ENCODE results near the gene UBE2E2.
A peak's percentile ranks its signal among the peaks of the same experiment; 100 is the strongest.
"Not testable (repeated sequence)": the region's sequence is repeated elsewhere in the genome, so short reads cannot be mapped to it uniquely, and the experiment has no call there.

UBE2E2 gene

DNA sequence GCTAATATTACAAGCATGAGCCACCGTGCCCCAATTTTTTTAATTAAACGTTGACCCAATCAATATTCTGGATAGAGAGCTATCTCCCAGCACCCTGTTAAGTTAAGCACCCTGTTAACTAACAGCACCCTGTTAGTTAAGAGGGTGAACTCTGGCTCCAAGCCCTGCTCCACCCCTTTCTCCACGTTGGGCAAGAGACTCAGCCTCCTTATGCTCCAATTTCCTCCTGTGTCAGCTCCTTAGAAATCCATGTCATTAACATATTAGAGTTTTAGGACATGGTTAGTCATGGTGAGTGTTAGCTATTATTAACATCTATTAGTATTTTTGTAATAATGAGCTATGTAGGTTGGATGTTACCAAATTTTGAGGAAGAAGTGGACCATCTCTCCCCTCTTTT is 385.4 kb downstream of the UBE2E2 start:
- DNase-seq (ENCODE audit: low spot score): no peak

DNA sequence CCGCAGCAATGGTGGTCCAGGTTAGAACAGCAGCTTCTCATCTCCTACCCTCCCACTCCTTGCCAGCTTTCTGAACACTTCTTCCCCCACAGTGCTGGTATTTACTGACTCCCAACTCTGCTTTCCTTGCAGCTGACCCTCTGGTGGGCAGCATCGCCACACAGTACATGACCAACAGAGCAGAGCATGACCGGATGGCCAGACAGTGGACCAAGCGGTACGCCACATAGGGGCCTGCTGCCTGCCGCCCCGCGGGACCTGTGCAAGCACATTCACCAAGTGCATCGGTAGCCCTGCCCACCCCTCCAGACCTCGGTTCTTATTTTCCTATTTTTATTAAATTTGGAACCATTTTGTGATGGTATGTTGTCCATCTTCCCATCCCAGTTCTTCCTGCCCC is 386.5 kb downstream of the UBE2E2 start:
- no peak for DNase-seq (ENCODE audit: low spot score)

DNA sequence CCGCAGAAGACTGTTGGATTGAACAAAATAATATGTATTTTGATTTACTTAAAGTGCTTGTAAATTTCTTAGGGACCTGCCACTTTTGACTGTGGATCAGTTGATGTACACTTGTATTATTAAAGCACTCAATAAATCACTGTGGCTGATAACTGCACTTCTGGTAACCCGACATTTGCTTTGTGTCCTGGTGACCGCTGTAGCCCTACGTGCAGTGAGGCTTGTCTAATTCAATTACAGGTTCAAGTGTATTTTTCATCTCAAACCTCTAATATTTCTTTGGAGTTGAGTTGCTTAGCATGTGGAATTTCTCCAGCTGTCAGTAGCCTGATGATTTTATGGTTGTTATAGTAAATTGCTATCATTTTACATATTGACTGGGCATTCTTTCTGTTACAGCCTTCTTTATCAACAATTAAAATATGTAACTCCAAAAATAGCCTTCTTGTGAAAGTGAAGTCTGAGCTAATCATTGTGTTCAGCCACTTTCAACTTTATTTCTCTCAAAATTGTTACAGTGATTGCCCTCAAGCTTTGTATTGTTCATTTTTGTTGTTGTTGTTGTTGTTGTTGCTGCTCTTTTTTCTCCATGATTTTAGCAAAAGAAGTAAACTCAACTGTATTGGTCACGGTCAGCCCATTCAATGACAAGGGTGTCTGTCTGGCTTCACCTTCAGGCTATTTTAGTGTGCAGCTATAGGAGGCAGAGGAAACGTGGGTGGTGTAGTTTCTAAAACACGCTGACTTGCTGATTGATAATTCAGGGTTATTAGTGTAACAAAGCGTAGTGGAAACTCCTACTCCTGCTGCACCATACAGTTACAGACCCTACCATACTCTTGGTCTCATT is 387.5 kb downstream of the UBE2E2 start:
- no peak for DNase-seq (ENCODE audit: low spot score)

DNA sequence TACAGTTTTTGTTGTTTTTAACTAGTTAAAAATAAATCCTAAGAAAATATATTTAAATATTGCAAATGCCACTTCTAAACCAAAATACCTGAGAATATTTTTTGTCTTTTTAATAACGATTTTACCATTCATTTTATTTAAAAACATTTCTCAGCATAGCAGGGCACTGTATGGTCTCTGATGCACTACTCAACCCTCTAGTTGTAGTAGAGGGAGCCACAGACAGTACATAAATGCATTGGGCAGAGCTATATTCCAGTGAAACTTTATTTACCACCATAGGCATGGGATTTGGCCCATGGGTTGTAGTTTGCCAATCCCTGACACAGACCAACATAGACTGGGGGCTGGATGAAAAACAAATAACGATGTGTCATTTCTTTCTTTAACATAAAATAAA is 388.2 kb downstream of the UBE2E2 start:
- DNase-seq (ENCODE audit: low spot score): no peak

DNA sequence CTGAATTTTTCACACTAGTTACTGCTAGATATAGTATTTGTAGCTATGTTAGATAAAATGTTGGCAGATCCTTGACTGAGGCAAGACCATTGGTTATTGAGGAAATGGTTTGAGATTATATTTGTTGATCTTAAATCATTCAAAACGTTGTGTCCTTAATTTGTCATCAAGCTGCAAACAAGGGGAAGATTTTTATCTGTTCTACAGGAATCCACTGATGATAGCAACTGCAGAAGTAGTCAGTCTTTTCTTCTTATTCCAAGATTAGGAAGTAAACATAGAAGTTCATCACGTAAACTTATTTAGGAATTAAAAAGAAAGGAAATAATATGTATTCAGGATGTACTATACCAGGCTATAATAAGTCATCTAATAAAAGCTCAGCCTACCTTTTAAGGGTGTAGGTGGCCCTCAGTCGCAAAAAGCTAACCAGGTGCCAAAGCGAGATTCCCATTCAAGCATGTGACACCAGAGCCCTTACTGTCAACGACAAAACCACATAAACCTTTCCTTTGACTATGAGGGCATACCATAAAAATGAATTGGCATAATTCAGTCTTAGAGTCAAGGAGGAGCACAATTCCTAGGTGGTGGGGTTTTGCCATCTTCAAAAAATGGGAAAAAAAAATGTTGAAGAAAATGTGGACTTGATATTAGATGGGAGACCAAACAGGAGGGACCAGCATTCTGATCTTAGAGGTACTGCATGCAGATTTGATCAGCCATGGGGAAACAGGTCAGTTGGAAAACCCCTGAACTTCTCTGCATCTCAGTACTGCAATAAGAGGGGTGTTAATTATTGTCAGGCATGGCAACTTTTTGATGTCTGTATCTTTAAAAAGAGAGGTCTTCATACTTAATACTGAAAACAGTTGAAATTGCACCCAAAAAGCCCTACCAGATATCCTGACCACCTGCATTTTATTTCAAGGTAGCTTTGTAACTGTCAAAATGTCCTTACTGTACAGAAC is 390.1 kb downstream of the UBE2E2 start:
- DNase-seq (ENCODE audit: low spot score): no peak

DNA sequence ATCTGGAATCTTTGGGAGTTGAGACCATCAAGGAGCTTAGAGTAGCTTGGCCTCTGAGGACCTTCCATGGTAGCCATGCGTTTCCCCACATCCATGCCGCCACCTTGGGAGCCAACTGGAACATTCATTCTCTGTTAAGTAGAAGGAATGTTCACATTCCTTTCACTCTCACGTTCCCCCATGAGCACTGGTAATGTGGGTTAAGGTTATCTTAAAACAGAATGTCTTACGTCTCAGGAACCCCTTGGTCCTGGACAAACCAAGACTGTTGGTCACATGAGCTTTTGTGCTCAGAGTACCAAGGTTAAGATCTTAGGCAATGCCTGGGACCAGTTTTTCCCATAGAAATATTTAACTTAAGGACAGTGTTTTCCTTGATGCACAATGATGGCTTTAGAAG is 390.9 kb downstream of the UBE2E2 start:
- DNase-seq (ENCODE audit: low spot score): no peak

DNA sequence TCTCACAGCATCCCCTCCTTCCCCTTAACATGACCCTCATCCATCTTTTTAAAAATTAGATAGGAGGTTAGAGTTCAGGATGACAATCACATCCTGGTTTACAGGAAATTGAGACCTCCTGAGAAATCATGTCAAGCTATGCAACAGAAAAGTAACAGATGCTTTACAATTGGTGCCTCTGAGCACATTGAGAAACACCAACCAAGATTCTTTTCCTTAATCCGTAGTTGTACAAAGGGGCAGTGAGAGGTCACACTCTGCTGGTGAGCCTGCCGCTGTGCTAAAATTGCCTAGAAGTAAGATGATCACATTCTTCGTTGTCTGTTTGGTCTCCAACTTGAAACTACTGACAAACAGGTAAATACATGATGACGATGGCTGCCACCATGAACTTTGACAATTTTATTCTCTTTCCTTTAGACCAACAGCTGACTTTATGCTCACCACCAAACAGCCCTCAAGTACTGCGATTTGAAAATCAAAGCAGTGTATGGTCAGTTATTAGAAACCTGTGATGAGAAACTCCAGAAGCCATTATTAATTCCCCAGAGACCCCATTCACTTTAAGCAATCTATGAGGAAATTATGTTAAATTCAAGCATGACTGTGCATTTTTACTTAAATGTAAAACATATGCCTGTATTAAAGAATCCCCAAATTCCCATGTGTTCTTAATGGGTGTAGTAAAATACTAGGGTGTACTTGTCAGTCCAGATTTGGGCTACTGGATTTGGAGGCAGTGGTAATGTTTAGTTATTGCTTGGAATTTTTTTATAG is 392.0 kb downstream of the UBE2E2 start:
- DNase-seq (ENCODE audit: low spot score): no peak

DNA sequence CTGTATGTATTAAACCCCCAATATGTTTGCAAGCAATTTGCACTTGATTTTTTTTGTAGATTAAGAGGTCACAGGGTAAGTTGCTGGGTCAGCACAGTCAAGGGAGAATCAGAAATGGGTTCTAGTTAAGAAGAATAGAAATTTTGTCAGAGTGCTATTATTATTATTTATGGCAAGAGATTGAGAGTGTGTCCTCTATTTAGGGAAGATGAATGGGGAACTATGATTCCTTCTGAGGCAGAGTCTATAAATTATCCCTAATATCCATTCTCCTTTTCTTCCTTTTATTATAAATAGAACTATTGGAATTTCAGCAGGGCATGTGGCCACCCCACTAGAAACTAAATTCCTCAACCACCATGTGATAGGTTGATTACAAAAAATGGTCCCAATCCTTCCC is 392.7 kb downstream of the UBE2E2 start:
- no peak for DNase-seq (ENCODE audit: low spot score)

DNA sequence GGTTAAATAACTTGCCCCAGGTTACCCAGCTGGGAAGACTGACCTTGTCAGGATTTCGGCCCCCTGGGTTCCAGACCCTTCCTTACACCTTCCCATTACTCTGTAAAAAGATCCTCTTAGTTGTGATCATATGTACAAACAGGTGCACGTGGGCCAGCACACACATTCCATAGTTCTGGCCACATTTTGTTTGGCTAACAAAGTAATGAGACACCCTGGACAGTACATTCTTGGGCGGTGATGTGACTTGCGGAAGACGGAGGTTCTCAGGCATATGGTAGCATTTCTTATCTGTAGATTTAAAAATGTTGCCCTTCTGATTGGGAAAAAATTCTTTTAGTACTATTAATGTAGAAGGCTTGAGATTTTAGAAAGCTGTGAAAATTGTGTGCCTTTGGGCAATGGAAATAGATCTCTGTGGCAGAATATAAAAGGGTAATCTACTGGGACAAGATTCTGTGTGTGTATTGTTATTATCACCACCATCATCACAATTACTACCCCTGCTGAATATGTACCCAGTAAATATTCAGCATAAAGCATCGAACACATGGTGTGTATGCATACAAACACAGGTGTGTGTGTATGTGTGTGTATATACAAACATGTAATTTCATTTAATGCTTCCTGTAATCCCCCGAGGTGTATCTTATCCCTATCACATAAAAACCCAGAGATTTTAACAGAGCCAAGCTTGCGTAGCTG is 397.2 kb downstream of the UBE2E2 start:
- DNase-seq (ENCODE audit: low spot score): peak; percentile 87

DNA sequence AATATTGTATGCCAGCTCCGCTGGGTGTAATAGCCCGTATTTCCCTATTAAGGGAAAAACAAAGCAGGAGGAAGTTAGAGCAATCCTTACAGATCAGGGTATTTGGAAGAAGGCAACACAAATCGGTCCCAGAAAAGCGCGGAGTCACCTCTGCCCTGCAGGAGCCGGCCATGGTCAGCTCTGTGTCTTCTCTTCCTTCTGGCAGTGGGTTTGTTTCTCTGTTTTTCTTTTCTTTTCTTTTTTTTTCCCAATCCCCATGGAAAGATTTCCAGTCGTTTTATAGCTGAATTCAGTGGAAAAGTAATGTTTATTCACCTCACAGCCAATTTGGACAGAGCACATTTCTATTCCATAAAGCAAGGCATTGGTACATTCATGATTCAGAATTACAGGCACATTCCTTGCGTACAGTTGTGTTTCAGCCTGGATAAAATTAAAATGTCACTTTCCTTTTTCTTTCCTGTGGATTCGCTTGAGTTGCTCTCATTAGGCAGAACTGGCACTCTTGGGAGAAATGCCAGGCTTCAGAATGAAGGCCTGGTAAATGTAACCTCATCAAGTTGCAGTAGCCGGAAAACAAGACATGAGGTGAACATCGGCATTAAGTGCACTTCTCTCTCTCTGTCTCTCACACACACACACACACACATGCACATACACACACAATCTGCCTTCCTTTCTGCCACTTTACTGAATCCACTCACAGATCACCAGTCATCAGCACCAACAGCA is 398.1 kb downstream of the UBE2E2 start:
- DNase-seq (ENCODE audit: low spot score): peak; percentile 80

DNA sequence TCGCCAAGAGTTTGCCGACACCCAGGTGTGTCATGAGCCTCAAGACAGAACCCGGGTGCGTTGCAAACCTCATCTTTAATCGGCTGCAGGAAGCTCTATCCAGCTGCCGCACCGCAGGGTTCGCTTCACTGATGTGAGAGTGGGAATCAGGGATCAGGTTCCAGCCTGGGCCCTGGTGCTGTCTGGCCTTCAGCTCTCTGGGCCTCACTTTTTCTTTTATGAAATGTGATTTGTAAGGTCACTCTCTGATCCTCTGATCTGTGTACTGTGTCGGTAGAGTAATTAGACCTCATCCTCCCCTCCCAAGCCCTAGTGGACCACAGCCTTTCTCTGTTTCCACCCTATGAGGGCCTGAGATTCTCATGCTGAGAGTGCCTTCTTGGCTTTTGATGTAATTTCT is 399.8 kb downstream of the UBE2E2 start:
- no peak for DNase-seq (ENCODE audit: low spot score)

DNA sequence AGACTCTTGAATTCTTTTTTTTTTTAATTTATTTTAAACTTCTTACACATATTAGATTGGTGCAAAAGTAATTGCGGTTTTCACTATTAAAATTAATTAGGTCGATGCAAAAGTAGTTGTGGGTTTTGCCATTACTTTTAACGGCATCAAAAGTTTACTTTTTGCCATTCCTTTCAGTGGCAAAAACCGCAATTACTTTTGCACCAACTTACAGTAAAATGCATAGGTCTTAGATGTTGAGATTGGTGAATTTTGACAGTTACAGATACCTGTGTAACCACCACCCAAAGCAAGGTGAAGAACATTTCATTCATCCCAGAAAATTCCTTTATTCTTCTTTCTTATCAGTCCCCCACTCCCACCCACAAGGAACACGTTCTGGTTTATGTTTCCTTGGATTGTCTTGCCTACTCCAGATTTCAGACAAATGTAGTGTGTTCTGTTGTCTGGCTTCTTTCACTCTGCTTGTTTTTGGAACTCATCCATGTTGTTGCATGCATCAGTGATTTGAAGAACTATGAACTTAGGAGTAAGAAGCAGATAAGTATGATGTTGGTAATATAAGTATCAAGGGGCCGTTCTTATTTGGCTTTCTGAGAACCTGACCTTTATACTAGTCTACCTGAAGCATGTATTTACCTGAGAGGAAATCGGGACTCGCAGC is 404.2 kb downstream of the UBE2E2 start:
- DNase-seq (ENCODE audit: low spot score): peak; percentile 35

DNA sequence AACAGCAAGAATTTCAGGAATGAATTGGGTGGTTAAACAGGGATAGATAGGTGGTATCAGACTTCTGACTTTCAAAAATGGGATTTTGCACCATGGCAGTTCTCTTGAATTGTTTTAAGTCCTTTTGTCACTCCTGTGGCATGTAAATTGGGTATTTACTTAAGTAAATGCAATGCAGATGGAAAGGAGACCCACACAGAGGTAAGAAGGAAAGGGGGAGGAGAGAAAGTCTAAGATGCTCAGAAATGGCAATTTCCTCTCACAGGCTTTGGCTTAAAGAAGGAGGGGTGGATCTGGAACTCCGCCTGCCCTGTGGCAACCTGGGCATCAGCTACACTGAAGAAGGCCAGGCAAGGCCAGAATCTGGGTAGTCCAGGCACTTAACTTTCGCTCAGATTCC is 405.5 kb downstream of the UBE2E2 start:
- DNase-seq (ENCODE audit: low spot score): no peak

DNA sequence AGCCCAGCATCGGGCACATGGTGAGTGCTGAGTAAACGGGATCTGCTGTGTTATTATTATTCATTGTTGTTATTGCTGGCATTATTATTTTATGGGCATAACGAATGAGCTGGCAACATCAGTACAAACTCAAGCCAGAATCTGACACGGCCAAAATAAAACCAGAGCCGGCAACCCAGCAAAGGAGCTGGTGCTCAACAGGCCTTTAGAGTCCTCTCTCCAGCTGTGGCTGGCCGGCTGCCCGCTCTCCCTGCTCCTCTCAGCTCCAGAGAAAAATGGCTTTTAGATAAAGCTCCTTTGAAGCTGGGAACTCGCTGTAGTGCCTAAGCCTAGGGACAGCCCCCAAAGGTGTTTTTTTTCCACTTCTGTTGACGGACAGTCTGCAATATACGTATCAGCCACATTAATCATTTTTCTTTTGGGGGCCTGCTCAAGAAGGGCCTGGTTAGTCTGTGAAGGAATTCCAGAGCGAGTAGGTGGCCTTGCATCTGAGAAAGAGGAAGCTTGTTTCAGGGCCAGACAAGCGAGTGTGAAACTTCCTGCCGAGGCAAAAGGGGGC is 408.7 kb downstream of the UBE2E2 start:
- peak; percentile 44 for DNase-seq (ENCODE audit: low spot score)

DNA sequence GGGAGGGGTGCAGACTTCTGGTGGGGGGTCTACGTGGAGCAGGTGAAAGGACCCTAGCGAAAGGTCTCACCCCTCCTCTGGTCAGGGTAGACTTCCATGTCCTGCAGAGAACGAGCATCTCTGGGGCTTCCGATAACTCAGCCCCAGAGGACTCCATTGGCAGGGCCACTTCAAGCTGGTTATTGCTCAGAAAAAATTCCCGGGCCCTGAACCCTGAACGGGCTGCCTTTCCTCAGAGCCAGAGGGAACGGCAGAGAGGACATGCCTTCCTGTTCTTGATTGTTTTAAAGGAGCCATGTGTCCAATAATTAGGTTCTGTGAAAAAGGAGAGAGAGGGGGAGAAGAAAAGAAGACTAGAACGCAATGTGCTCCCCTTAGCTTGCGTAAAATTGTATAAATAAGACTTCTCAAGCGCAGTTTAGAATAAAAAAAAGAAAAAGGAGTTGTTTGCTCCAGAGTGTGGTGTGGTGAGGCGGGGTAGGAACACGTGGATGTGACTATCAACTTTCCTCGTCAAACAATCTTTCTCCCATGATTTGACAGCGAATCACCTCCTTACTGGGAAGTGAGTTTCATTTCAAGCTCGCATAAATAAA is 409.3 kb downstream of the UBE2E2 start:
- peak; percentile 67 for DNase-seq (ENCODE audit: low spot score)

DNA sequence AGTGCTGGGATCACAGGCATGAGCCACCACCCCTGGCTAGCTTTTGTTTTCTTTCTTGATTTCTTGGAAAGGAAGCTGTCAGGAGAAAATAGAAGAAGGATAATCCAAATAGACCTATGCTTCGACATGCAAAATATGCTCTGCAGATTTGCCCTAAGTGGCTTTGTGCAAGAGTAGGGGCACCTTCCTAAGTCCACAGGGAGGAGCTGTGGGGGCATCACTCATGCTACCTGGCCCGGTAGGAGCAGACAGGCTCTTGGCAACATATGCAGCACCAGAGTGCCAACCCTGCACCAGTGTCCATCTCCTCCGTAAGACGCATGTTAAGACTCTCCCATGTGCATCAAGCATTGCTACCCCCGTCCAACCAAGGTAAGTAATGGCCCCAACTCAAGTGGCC is 411.9 kb downstream of the UBE2E2 start:
- DNase-seq (ENCODE audit: low spot score): no peak

DNA sequence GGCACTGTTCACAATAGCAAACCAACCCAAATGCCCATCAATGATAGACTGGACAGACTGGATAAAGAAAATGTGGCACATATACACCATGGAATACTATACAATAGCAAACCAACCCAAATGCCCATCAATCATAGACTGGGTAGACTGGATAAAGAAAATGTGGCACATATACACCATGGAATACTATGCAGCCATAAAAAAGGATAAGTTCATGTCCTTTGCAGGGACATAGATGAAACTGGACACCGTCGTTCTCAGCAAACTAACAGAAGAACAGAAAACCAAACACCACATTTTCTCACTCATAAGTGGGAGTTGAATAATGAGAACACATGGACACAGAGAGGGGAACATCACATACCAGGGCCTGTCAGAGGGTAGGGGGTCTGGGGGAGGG is 415.3 kb downstream of the UBE2E2 start:
- not testable (repeated sequence) for DNase-seq (ENCODE audit: low spot score)

DNA sequence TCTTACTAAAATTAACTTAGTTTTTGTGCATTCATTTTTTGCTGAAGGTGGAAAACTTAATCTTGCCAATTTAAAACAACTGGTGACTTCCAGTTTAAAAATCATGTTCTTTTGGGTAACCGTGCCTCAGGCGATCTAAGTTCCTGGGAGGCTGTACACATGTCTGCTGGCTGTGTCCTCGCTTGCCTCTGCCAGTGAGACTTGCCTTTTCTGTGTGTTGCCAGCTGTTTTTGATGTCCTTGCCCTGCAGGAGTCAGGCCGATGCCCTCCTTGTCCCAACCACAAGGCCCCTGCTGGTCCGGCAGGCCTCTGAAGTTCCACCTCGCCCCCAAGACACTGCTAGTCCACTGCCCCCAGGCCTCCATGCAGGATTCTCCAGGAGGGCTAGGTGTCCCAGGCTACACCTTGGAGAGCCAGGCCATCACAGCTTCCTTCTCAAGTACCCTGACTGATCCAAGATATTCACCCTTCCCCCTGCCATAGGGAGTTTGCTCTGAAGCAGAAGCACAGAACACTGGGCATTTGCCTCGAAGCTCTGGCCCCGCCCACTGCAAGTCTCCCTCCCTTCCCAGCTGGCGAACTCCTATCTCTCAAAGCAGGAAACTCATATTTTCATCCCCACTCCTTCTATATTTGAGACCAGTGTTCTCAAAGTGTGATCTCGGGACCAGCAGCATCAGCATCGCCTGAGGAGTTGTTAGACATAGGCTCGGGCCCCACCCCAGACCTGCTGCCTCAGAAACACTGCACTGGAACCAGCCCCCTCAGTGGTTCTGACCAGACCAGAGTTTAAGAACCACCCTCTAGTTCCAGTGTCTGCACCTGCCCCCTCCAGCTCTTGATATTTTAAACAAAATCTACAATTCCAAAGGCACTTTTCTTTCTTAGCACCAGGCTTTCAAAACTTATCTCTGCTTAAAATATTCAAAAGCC is 416.8 kb downstream of the UBE2E2 start:
- DNase-seq (ENCODE audit: low spot score): no peak

DNA sequence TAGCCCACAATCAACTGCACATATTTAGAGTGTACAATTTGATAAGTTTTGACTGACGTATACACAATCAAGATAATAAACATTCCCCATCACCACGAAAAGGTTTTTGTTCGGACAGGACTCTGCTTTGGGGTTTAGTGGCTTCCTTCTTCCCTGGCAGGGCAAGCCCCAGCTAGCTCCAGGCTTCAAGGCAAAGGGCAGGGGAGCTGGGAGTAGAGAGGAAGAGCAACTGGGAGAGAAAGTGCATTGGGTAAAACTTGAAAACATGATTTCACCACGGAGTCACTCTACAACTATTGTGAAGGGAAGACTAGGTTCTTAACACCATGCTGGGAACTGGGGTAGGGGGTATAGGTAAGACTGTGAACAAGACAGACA is 417.5 kb downstream of the UBE2E2 start:
- no peak for DNase-seq (ENCODE audit: low spot score)

Data from kidney tubule cell (primary cell).